Effector memory CD8-positive, alpha-beta T cell (primary cell): ENCODE measurements around the gene B3GAT1.
"Not testable (repeated sequence)": the region's sequence is repeated elsewhere in the genome, so short reads cannot be mapped to it uniquely, and the experiment has no call there.

Experiments
- ATAC-seq: fragments of 150-1000 bp; cut with Tn5 transposase; replicated peaks from 2 replicates; pipeline ENCODE4 v1.10.0; 2021; ENCODE audit warnings: mild to moderate bottlenecking, moderate library complexity
- DNase-seq, 3 experiments: peaks; one replicate each; pipeline ENCODE4 v3.0.0; 2021
- H3K27ac Mint-ChIP-seq, 2 donors: one replicate each; pipeline ENCODE4 v1.8.0; 2022; ENCODE audit warnings: mild to moderate bottlenecking in 2 of 2, mixed read lengths in 2 of 2, moderate library complexity in 2 of 2
- H3K27me3 Mint-ChIP-seq, 2 donors: one replicate each; pipeline ENCODE4 v1.8.0; 2022; ENCODE audit warnings: mixed read lengths in 2 of 2
- H3K36me3 Mint-ChIP-seq: one replicate; pipeline ENCODE4 v1.8.0; 2022; ENCODE audit warnings: mild to moderate bottlenecking, moderate library complexity, mixed read lengths; ENCODE audit not compliant: insufficient read depth
- H3K4me1 Mint-ChIP-seq, 2 donors: one replicate each; pipeline ENCODE4 v1.8.0; 2022; ENCODE audit warnings: low read depth in 2 of 2, mixed read lengths in 2 of 2
- H3K4me3 Mint-ChIP-seq, 2 donors: one replicate each; pipeline ENCODE4 v1.8.0; 2022; ENCODE audit warnings: mild to moderate bottlenecking in 2 of 2, mixed read lengths in 2 of 2, moderate library complexity in 2 of 2
- H3K9me3 Mint-ChIP-seq, 2 donors: one replicate each; pipeline ENCODE4 v1.8.0; 2022; ENCODE audit warnings: mixed read lengths in 2 of 2
- total RNA-seq, 9 experiments: gene quantifications; one replicate each; lab custom pipeline; 2026; lab: John Stamatoyannopoulos, UW

Gene B3GAT1
- 0.24 to 21.6 (median 6.7) reads per million in 9 experiments for total RNA-seq

DNA sequence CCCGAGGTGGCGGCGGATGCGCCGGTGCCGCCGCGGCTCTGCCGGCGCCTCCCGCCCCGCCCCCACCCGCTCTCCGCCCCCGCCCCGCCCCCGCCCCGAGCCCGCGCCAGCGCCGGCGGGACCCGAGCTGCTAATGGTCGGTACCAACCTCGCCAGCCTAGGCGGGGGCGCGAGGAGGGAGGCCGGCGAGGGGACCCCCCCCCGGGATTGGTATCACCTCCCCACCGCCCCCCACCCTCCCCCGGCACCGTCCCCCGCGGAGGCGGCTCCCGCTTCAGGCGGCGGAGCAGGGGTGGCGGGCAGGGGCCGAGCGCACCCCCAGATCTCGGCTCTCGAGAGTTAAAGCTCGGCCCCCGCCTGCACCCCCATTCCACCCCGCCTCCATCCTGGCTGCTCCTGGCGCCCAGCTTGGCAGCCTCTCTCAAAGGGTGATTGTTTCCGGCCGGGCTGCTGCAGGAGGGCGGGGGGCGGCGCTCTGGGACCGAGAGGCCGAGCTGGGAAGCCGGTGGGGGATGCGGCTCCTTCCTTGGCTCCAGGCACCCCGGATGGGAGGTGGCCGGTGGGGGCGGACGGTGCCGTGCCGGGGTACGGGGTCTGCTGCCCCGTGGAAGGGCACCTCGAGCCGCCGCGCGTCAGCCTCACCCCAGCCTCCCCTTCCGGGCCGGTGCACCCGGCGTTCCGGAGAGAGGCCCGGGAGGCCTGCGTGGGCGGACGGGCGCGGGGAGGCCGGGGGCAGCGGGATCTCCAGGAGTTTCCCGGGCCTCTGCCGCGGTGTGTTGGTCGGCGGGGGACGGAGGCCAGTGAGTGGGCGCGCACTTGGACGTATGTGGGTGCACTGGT lies at the start of gene B3GAT1:
TSS of gene B3GAT1 (minus strand) at position 40 of the 840 bp plus-strand sequence. CDS start 24,583 bp downstream, outside the sequence.
- peaks cover 34 to 36% of the 10 kb centered on the region in 2 donors for H3K4me1 Mint-ChIP-seq
- DNase-seq (peak in 2 of 3 experiments; percentile 6 to 34), ATAC-seq (peak; percentile 59)
- peaks cover 19 to 77% of the 10 kb centered on the region in 2 donors for H3K27me3 Mint-ChIP-seq
- H3K9me3 Mint-ChIP-seq: no peaks in the 10 kb centered on the region
- peak within 1 kb of the TSS in 1 of 2 donors; percentile 82 for H3K27ac Mint-ChIP-seq
- H3K4me3 Mint-ChIP-seq: peak within 1 kb of the TSS; percentile 83 to 87
- no peaks in the 10 kb centered on the region for H3K36me3 Mint-ChIP-seq

- DNase-seq (no peak), ATAC-seq (no peak)
- peaks cover 0 to 1% of the 10 kb centered on the region in 2 donors for H3K4me1 Mint-ChIP-seq
- peaks cover 44 to 70% of the 10 kb centered on the region in 2 donors for H3K27me3 Mint-ChIP-seq
- no peaks in the 10 kb centered on the region for H3K36me3 Mint-ChIP-seq
- no peak overlapping the region for H3K4me3 Mint-ChIP-seq
- H3K9me3 Mint-ChIP-seq: peaks cover 2 to 7% of the 10 kb centered on the region in 2 donors
- H3K27ac Mint-ChIP-seq: no peak overlapping the region
These were observed 49.6 kb upstream of the B3GAT1 start for GRCh38 chr11:134461621-134462020.

DNA sequence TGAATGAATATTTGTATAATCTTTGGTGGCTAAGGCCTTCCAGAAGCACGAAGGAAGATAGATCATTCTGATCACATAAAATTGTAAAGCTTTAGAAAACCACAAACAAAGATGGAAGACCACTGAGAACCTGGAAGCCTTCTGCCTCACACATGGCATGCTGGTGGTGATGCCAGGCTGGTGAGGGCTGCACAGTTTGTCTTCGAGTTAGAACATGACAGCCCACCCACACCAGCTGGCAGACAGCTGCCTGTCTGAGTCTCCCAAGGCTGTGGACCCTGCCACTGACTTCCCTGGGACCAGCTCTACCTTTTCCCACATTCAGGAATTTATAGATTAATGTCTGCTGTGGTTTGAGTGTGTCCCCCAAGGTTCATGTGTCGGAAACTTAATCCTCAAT lies 48.8 kb upstream of the B3GAT1 start:
- H3K27me3 Mint-ChIP-seq: peaks cover 43 to 63% of the 10 kb centered on the region in 2 donors
- no peak overlapping the region for H3K27ac Mint-ChIP-seq
- no peaks in the 10 kb centered on the region for H3K36me3 Mint-ChIP-seq
- ATAC-seq (no peak), DNase-seq (no peak)
- H3K4me3 Mint-ChIP-seq: no peak overlapping the region
- peaks cover 0 to 1% of the 10 kb centered on the region in 2 donors for H3K4me1 Mint-ChIP-seq
- peaks cover 2 to 7% of the 10 kb centered on the region in 2 donors for H3K9me3 Mint-ChIP-seq

DNA sequence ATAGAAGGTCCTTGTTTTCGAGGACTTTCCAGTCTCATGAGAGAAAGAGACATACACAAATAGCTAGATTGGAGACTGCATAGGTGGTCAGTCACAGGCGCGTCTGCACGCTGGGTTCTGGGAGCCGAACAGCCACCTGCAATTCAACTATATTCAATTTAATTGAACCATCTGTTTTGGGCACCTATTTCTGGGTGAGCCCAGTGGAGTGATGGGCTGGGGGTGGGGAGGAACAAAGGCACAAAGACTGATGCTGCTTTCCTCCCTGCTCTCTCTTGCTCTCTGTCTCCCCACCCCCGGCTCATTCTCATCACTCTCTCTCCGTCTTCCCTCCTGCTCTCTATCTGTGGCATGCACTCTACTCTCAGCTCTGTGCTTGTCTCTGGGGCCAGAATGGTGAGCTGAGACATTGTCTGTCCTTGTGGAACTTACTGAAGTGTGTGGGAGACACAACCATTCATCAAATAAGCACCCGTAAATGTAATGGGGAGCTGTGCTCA lies 48.1 kb upstream of the B3GAT1 start:
- ATAC-seq (no peak), DNase-seq (no peak)
- no peaks in the 10 kb centered on the region for H3K36me3 Mint-ChIP-seq
- H3K9me3 Mint-ChIP-seq: peaks cover 2 to 7% of the 10 kb centered on the region in 2 donors
- H3K27ac Mint-ChIP-seq: no peak overlapping the region
- no peak overlapping the region for H3K4me3 Mint-ChIP-seq
- peaks cover 0 to 1% of the 10 kb centered on the region in 2 donors for H3K4me1 Mint-ChIP-seq
- H3K27me3 Mint-ChIP-seq: peaks cover 37 to 59% of the 10 kb centered on the region in 2 donors

DNA sequence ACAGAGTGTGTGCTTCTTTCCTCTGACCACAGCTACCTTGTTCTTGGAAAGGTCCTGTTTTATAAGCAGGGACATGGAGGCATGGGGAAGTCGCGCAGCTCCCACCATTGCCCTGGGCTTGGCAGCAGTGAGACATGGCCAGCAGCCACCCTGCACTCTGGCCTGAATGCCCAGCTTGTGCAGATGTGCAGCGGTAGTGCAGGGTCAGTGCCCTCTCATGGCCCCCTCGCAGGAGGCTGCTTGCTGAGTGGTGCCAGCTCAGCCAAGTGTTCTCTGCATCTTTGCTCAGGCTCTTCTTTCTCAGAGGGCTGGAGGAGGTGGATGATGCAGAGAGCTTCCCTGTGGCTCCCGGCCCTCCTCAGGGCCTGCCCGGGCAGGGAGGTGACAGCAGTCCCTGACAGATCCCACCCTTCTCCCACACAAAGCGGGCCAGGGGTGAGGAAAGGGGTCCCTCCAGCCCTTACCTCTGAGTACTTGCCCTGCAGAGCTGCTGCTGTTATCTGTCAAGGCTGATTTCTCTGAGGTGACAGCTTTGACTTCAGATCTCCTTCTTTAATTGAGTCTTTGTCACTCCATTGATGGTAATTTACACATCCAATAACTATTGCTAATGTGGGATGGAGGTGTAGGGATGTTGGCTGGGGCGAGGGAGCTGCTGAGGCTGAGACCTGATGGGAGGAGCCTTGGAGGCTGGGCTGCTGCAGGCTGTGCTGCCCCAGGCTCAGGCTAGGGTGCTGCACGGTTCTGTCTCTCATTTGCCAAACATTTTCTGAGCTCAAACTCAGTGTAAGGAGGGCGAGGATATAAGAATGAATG lies 47.4 kb upstream of the B3GAT1 start:
- Mint-ChIP-seq H3K4me3 (no peak overlapping the region), H3K27me3 (peaks cover 30 to 59% of the 10 kb centered on the region in 2 donors), H3K4me1 (peaks cover 0 to 1% of the 10 kb centered on the region in 2 donors), H3K27ac (no peak overlapping the region), H3K9me3 (peaks cover 2 to 7% of the 10 kb centered on the region in 2 donors), H3K36me3 (no peaks in the 10 kb centered on the region)
- ATAC-seq: no peak
- DNase-seq: no peak

GRCh38 chr11:134457411-134458007 lies 45.5 kb upstream of the B3GAT1 start:
- H3K9me3 Mint-ChIP-seq, H3K4me1 Mint-ChIP-seq: not testable (repeated sequence)

GRCh38 chr11:134455516-134455915 lies 43.5 kb upstream of the B3GAT1 start:
- Mint-ChIP-seq H3K27me3 (peaks cover 6 to 45% of the 10 kb centered on the region in 2 donors), H3K9me3 (peaks cover 2 to 7% of the 10 kb centered on the region in 2 donors), H3K4me1 (no peaks in the 10 kb centered on the region), H3K4me3 (no peak overlapping the region), H3K27ac (no peak overlapping the region), H3K36me3 (no peaks in the 10 kb centered on the region)
- ATAC-seq: no peak
- DNase-seq: no peak

More at GRCh38 chr11:134457411-134458007, 45.5 kb upstream of the B3GAT1 start:
- not testable (repeated sequence) for H3K4me3 Mint-ChIP-seq, H3K27ac Mint-ChIP-seq, H3K36me3 Mint-ChIP-seq, ATAC-seq, DNase-seq
- peaks cover 21 to 57% of the 10 kb centered on the region in 2 donors for H3K27me3 Mint-ChIP-seq

GRCh38 chr11:134454146-134454690 lies 42.2 kb upstream of the B3GAT1 start:
- H3K36me3 Mint-ChIP-seq: no peaks in the 10 kb centered on the region
- no peaks in the 10 kb centered on the region for H3K4me1 Mint-ChIP-seq
- peaks cover 2 to 7% of the 10 kb centered on the region in 2 donors for H3K9me3 Mint-ChIP-seq
- H3K27ac Mint-ChIP-seq: no peak overlapping the region
- H3K27me3 Mint-ChIP-seq: peaks cover 0 to 37% of the 10 kb centered on the region in 2 donors
- H3K4me3 Mint-ChIP-seq: no peak overlapping the region
- DNase-seq: no peak
- ATAC-seq: no peak

DNA sequence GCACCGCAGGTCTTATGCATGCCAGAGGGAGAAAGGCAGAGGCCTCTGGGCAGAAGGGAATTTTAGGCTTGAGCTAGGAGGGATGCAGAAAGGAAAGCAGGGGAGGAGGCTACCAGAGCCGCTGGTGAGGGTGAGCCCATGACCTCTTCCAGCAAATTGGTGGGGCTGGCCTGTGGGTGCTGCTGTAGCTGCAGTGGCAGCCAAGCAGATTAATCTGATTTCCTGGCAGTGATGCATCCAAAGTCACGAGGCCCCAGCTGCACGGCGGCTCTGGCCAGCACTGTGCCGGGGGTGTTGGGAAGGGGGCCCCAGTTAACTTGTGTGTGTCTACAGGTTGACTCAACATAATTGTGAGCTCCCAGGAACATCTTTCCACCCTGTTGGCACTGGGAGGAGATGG lies 41.4 kb upstream of the B3GAT1 start:
- no peaks in the 10 kb centered on the region for H3K4me1 Mint-ChIP-seq
- no peaks in the 10 kb centered on the region for H3K9me3 Mint-ChIP-seq
- DNase-seq: no peak
- peaks cover 0 to 38% of the 10 kb centered on the region in 2 donors for H3K27me3 Mint-ChIP-seq
- H3K27ac Mint-ChIP-seq: no peak overlapping the region
- H3K4me3 Mint-ChIP-seq: no peak overlapping the region
- no peak for ATAC-seq
- no peaks in the 10 kb centered on the region for H3K36me3 Mint-ChIP-seq

DNA sequence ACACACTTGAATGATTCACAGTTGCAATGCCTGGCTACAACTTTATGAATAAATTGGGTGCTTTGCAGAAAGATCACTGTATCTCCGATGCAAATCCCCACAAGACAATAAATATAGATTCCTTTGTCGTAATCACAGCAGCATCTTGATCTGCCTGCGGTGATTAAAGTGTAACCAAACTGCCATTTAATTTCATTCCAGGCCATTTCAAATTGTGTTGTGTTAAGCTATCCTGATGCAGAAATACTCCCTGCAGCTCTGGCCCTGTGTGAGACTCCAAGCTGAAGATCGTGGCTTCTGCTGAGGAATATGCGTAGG lies 40.8 kb upstream of the B3GAT1 start:
- Mint-ChIP-seq H3K9me3 (no peaks in the 10 kb centered on the region), H3K4me1 (no peaks in the 10 kb centered on the region), H3K27me3 (peaks cover 0 to 44% of the 10 kb centered on the region in 2 donors), H3K27ac (no peak overlapping the region), H3K36me3 (no peaks in the 10 kb centered on the region), H3K4me3 (no peak overlapping the region)
- no peak for DNase-seq
- no peak for ATAC-seq

- no peak for ATAC-seq
- peaks cover 0 to 48% of the 10 kb centered on the region in 2 donors for H3K27me3 Mint-ChIP-seq
These were observed 40.2 kb upstream of the B3GAT1 start for GRCh38 chr11:134452026-134452837.

DNA sequence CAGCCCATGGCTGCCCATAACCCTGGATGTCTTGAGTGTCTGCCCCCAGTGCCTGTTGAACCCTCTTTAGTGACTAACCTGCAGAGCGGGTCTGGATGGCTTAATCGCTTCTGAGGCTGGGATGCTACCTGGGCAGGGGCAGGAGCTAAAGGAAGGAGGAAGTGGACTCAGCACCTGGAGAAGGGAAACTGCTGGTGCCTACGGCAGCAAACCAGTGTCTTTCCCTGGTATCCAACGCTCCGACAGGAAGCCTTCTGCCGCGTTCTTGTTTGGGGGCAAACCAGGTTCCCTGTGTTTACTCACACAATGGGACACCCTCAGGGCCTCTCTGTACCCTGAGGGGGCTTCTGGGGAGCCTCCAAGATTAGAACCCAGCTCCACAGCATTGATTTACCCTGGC lies 38.1 kb upstream of the B3GAT1 start:
- DNase-seq: no peak
- no peak overlapping the region for H3K4me3 Mint-ChIP-seq
- H3K27me3 Mint-ChIP-seq: peaks cover 0 to 61% of the 10 kb centered on the region in 2 donors
- no peaks in the 10 kb centered on the region for H3K4me1 Mint-ChIP-seq
- H3K36me3 Mint-ChIP-seq: no peaks in the 10 kb centered on the region
- no peaks in the 10 kb centered on the region for H3K9me3 Mint-ChIP-seq
- no peak overlapping the region for H3K27ac Mint-ChIP-seq
- ATAC-seq: no peak

More at GRCh38 chr11:134452026-134452837, 40.2 kb upstream of the B3GAT1 start:
- Mint-ChIP-seq H3K36me3 (no peaks in the 10 kb centered on the region), H3K9me3 (no peaks in the 10 kb centered on the region), H3K27ac (no peak overlapping the region), H3K4me1 (no peaks in the 10 kb centered on the region), H3K4me3 (no peak overlapping the region)
- no peak for DNase-seq
